HG03175 (cell line): ENCODE data around the gene TEAD4.

Source experiments
- ATAC-seq: cut with Tn5 transposase; IDR thresholded peaks from one replicate; pipeline ENCODE4 v1.9.1; 2021; ENCODE audit warnings: mild to moderate bottlenecking, moderate library complexity; ENCODE audit not compliant: unreplicated experiment

Gene TEAD4

DNA sequence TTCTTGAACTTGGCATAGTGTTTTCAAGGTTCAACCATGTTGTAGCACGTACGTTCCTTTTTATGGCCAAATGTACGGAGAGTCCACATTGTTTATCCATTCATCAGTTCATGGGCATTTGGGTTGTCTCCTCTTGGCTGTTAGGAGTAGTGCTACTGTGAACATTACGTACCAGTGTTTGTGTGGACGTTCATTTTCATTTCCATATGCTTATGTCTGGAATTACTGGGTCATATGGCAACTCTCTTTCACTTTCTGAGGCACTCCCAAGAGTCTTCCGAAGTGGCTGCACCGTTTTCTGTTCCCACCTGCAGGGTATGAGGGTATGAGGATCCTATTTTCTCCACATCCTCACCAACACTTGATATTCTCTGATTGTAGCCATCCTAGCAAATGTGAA is 68.9 kb downstream of the TEAD4 start:
- no peak for ATAC-seq

DNA sequence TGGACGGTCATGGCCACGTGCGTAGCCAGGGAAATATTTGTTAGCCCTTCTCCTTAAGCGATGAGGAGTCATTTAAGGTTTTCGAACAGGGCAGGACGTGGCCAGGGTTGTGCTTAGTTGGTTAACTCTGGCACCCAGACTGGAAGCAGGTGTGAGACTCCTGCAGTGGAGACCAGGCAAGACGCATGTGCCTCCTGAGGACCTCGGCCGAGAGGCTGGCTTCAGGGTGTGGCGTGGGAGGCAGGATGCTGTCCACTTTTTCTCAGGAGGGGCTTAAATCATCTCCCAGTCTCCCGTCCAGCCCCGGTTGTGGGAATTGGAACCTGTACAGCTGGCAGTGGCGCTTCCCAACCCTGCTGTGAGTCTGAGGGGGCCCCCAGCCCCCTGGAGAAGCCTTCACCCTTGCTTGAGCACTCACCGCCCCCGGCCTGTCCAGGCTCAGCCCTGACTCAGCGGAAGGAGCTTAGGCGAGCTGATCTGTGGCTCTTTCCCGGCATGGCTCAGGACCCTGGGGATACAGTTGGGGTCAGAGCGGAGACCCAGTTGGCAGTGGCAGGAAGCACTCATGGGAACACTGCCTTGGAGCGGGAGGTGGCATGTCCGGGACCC is 71.7 kb downstream of the TEAD4 start:
- ATAC-seq: no peak

GRCh38 chr12:3032161-3032560 is 73.0 kb downstream of the TEAD4 start:
- no peak for ATAC-seq

DNA sequence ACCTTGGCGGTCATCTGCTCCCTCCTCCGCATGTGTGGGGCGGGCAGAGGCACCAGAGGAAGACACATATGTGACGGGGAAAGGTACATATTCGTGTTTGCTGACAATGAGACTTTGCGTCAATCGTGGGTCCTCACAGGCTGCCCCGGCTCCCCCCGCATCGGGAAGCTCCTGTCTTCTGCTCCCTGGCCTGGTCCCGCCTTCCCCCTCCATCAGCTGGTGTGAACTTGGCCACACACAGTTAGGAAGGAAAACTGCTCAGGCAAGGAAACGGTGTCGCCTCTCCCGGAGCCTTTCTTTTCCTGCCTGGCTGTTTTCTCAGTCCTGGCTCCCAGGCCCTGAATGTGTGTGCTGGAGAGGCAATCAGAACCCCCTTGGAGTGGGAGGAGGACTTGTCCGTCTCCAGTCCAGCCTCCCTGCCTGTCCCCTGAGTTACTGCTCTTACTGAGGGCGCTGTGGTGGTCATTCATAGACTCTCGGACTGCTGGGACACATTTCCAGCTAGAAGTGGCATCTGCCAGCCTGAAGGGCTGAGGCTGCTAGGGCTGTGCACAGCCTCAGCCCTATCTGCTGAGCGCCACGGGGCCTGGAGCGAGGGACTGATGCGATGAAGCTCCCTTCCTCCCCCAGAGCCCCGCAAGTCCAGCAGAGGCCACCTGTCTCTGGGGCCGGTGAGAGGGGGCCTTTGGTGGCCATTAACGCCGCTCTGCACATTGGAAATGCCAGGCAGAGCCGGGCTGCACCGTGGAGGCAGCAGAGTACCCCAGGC is 73.8 kb downstream of the TEAD4 start:
- ATAC-seq: no peak

- no peak for ATAC-seq
Observed at GRCh38 chr12:3033539-3033867, 74.3 kb downstream of the TEAD4 start.

DNA sequence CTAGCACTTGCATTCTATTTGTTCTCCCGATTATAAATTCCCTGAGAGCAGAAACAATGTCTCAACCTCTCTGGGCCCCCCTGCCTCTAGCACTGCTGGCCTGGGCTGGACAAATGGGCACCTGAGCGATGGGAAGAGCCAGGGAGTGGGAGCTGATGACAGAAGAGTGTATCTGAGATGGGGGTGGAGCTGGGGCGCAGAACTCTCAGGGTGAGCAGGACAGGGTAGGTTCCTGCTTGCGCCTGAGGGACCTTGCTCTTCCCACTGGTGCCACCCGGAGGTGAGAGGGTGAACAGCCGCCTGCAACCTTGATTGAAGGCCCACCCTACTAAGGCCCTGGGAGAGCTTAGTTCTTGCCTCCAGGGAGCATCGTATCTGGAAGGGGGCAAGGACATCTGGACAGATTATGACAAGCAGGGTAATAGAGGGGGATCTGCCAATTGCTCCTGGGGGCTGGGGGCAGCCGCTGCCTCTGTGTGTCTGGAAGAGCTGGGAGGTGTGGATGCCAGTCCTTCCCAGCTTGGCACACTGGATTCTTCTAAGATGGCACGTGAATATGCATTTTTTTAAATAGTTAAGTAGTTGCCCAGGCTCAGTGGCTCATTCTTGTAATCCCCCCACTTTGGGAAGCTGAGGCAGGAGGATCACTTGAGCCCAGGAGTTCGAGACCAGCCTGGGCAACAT is 75.0 kb downstream of the TEAD4 start:
- no peak for ATAC-seq

DNA sequence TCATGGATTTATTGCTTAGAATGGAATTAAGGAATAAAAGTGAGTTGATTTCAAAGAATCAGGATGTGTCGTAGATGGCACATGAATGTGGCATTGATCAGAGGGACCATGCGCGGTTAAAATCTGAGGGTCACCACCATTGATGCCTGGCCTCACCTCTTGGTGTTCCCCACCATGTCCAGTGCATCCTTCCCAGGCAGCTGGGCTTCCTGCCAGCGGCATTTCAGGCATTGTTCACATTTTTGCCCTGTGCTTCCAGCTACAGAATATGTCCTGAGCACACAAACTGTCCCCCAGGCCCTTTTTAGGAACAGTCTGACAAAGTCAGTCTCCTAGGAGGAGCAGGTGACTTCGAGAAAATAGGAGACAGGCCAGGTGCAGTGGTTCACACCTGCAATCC is 76.0 kb downstream of the TEAD4 start:
- no peak for ATAC-seq

GRCh38 chr12:3035815-3036702 is 76.9 kb downstream of the TEAD4 start:
- ATAC-seq: no peak

DNA sequence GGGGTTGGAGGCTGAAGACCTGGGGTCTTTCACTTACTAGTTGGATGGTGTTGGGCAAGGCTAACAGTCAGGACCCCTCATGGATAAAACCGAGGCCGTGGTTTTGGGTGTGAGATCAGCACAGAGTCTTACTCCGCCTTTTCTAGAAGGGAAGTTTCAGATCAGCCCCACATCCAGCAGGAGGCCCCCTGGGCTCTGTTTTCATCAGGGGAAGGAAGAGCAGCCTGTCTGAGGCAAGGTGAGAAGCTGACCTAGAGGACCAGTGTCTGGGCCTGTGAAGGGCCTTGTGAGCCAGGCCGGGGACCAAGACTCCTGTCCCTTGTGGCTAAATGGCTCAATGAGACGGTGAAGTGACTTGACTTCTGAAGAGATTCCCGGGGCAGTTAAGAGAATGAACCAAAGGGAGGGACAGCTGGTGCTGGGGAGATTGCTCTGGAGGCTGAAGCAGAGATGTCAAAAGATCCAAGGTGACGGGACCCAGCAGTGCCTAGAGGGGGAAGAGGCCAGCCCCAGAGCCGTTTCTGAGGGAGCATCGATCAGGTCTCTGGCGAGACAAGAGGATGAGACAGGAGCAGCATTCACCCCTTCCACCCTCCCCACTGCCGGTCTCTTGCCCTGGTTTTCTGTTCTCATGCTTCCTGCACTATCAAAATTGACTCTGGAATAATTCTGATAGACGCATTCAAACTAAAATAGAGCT is 77.9 kb downstream of the TEAD4 start:
- no peak for ATAC-seq

DNA sequence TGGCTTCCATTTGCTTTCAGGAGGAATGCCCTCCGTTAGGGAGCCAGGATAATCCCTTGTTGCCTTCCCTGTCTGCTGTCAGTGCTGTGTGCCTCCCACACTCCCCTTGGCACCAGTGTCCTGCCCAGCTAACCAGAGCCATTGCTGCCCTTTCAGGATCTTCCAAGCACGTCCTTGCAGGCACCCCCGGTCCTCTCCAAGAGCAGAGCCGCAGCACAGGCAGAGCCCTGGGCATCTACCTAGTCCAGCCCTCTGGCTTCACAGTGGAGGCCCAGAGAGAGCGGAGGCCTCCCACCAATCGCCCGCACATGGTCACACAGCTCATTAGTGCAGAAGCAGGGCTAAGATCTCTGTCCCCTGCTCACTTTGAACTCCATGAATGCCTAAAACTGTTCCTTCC is 79.0 kb downstream of the TEAD4 start:
- ATAC-seq: no peak

- ATAC-seq: no peak
Observed at GRCh38 chr12:3038926-3039510, 79.8 kb downstream of the TEAD4 start.

DNA sequence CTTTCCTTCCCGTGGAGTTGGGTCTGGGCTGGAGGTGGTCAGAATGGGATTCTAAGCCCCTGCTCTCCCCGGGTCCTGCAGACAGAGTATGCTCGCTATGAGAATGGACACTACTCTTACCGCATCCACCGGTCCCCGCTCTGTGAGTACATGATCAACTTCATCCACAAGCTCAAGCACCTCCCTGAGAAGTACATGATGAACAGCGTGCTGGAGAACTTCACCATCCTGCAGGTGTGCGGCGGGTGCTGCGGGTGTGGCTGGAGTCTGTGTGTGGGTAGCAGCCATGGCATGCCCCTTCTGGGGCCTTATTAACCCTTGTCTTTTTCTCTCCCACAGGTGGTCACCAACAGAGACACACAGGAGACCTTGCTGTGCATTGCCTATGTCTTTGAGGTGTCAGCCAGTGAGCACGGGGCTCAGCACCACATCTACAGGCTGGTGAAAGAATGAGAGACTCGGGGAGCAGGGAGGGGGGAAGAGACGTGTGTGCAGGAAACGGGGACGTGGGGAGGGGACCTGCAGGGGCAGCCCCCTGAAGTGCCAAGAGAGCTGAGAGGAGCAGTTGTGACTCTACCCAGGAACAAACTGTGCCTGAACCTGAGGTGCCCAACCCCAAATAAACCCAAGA is 80.9 kb downstream of the TEAD4 start:
- no peak for ATAC-seq

DNA sequence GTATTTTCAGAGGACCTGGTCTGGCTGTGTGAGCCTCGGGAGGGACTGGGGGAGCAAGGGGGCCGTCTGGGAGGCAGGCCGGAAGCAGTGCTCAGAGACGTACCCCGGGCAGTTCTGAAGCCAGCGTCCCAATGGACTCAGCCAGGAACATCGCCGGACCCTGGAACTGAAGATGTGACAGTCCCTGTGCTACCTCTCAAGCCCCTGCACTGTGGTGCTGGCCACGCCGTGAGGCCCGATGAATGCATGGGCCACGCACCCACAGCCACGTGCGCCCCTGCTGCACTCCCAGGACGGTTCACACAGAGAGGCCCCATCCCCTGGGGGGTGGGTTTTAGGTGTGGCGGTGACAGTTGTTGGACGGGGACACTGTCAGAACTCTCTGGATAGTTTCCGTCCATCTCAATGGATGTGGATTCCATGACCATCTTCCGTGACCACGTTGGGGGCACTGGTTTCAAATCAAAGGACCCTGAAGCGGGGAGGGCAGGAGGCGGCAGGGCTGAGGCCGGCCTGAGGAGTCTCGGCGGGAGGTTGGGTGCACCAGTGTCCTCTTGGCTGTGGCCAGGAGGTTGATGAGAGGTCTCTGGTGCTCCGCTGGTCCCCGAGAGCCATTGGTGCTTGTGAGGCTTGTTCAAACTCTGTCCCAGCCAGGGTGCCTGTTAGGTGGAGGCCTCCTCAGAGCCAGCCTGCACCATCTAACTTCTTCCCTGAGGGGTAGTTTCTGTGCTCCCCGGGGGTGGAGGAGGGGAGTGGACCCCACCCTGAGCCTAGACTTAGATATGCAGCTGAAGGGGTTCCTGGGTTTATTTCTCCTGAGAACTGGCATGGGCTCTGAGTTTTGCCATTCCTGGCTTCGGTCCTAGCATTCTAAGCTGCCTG is 81.7 kb downstream of the TEAD4 start:
- no peak for ATAC-seq

DNA sequence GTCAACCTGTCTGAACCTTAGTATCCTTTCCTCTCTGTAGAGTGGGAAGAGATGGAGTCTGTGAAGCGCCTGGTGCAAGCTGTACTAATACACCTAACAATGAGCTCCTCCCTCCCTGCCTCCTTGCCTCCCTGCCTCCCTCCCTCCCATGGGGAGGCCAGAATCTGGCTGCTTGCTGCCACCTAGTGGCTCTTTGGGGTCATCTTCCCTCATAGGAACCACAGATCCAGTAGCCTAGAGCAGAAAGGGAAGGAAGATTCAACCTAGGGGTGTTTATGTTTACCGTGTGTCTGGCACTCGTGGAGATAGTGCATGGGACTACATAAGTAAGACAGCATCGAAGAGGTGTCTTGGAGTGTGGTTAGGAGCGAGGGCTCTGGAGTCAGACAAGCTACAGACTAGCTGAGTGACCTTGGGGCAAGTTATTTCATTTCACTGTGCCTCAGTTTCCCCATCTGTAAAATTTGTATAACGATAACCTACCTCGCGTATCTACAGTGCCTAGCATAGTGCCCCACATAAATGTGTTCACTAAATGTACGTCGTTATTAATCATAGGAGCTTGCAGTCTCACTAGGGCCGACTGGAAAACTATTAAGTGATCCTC is 82.5 kb downstream of the TEAD4 start:
- peak; percentile 60 for ATAC-seq

DNA sequence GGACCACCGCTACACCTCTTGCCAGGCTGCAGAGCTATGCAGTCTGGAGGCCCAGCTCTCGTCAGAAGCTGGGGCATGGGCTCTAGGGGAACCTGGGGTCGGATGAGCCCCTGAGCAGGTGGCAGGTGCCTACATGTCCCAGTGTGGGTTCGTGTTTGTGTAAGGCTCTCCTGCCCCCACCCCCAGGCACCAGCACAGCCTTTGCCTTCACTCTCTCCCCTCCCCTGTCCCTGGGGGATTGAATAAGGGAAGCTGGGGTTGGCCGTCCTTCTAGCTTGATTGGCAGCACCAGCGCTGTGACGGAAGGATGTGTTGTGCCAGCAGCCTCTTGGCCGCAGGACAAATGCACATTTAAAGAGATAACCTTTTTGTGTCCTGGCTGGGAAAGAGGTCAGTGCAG is 83.2 kb downstream of the TEAD4 start:
- no peak for ATAC-seq

DNA sequence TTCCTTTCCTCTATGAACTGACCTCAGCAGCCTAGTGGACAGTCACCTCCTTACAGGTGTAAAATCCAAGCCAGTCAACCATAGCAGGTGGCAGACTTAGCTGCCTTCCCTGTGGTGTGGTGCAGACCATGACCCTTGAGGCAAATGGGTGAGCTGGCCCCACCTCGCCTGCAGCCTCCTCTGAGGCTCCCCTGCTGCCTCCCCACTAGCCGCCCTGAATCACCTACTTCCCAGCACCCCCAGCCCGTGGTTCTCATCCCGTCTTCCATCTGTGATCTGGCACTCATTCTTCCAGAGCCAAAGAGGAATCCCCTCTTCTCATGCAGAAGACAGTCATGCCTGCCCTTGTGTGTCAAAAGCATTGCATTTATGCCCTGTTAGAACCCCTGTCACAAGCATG is 83.6 kb downstream of the TEAD4 start:
- no peak for ATAC-seq

- no peak for ATAC-seq
Observed at GRCh38 chr12:3043406-3043805, 84.2 kb downstream of the TEAD4 start.

- ATAC-seq: no peak
Observed at GRCh38 chr12:3044141-3044630, 85.0 kb downstream of the TEAD4 start.
